Effector CD4-positive, alpha-beta T cell (primary cell): ENCODE measurements around the gene SHROOM2.

ENCODE experiments used
- DNase-seq: peaks from one replicate; pipeline ENCODE4 v3.0.0-alpha.2; 2020

SHROOM2 gene

DNA sequence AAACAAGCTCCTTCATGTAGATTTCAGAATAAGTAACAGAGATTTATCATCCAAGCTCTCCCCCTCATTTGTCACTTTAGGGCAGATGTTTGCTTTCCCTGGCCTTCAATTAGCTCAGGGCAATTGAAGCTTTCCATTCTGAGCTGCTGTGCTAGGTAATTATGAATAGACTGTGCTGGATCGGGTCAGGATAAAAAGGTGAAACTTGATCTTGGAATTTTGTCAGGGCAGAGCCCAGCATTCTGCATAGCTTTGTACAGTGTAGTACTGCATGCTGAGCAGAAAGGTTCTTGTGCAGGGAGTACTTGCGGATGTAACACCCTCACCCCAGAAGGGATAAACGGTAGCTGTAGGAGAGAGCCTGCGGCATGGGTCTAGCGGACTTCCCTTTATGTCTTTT, 116.9 kb downstream of the SHROOM2 start:
- DNase-seq = no peak

DNA sequence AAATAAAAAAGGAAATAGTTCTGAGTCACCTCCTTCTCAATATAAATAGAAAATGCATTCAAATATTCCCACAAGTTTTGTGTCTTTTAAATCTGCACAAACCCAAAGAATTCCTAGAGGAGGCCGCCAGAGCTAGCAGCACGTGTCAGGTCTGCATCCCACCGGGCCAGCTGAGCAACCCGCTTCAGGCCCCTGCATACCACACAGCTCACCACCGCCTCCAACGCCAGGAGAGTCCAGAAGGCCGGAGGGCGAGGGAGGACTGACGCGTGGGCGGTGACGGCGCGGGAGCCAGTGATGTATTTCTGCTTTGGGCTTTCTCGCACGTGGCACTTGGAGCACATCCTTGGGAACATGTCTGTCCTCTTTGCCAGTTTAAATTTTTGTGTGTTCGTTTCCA, 119.1 kb downstream of the SHROOM2 start:
- no peak for DNase-seq

DNA sequence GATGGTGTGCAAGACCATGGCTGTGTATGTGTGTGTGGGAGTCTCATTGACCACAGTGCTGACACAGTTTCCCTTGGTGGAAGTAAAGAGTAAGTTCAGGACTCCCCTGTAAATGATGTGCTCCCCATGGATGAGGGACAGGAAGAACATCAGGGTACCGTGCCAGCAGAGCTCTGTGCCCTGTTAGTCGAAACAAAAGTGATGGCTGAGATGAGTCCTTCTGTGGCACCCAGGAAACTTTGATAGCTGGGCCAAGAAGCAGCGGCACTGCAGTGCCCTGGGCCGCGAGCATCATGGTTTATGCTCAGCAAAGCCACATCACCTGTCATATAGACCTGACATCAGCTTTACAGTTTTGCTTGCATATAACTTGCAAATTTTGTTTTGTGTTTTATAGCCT, 119.5 kb downstream of the SHROOM2 start:
- no peak for DNase-seq

DNA sequence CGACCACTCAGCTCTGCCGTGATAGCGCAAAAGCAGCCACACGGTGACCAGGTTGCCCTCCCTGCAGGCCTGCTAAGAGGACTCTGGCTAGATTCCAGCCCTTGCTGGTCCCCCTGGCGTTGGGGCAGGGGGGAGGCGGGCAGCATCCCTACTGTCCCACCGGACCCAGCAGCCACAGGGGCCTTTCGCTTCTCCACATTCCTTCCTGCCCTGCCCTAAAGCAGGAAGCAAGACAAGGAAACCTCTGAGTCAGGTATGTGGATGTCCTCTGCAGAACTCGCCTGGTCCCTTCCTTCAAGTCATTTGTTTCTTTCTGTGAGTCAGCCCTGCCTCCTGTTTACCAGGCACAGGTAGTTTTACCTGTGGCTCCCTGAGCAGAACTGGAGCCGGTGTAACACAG, 120.7 kb downstream of the SHROOM2 start:
- DNase-seq = no peak

DNA sequence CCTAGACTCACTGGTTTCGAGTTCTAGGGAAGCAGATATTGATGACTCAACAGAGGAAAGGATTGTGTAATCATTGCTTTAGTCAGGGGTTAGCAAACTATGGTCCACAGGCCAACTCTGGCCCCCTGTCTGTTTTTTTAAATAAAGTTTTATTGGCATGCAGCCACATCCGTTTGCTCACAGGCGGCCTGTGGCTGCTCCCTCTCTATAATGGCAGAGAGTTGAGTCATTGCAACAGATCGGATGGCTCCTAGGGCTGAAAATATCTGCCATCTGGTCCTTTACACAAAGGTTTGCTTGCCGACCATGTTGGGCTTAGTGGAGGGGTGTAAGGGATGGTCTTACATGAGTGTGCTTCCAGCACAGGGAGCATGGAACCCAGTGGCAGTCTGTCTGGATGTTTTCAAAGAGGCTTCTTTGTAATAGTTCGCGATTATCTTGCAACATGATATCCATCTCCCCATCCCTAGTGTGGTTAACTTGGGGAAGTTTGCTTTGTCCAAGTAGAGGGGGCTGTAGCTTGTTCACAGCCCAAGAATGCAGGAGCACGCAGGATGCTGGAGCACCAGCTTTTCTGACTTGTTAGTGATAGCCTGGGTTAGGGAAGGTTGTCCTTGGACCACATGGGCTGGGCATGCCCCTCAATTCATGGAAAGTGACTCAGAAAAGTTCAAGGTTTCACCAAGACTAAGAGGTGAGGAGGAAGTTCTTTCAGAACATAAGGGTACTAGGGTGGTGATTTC, 121.6 kb downstream of the SHROOM2 start:
- no peak for DNase-seq

DNA sequence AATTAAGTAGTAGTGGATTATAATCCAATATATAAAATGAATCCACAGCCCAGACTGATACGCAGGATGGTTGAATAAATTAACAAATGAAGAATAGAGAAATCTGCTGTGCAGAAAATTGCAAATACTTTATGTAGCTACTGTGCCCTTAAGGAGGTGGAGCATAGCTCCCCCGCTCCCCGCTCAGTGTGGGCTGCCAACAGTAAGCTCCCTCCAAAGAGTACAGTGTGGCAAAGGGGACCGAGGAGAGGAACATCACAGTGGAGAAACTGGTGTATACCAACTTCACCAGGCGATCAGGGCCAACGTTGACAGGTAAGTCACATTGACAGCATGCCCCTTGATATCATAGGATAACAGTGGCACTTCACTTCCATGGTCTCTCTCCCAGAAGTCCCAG, 123.0 kb downstream of the SHROOM2 start:
- DNase-seq = no peak

DNA sequence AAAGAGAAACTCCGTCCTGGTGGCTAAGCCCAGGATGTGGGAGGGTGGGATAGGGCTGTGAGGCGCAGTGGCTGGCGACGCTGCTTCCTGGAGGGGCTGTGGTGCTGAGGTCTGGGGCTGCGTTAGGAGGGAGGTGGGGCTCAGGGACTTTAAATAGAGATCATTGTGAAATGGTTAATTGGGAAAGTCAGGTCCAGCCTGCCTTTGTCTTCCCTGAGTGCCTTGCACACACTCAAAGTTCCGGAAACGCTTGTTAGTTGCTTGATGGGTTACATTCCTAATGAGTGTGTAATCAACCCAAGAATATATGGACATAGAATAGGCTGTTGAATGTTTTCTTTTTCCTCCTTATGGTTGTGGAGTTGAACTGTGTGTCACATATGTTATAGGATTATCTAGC, 125.3 kb downstream of the SHROOM2 start:
- DNase-seq = no peak

DNA sequence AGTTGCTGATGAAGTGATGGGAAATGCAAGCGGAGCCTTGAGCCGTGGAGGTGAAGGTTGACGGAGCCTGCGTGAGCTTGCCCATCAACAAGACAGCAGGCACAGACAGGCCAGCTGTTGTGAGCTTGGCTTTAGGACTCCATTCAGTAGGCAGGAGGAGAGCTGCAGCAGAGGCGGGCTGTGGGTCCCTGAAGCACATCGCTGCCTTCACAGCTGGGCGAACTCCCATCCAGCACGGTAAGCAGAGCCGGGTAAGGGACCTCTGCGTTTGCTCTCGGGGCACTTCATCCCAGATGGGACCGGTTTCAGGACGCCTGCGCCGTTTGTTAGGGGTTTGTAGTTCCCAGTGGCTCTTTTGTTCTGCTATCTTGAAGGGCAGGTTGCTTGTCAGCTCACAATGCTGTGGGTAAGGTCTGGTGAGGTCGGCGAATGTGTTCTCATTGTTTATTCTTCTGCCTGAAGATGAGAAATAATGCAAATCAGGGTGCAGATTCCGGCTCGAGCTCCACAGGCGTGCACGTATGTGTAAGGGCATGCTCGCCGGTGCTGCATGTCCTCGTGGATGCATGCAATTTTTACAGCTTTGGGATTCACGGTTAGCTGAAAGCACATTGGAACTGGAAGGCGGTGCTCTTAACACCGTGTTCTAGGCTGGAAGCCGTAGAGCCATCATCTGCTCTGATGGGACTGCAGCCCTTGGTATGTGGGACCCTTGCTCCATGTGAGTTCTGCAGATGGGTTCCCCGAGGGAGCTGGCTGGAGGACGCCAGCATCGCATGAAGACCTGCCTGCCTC, 126.3 kb downstream of the SHROOM2 start:
- no peak for DNase-seq

DNA sequence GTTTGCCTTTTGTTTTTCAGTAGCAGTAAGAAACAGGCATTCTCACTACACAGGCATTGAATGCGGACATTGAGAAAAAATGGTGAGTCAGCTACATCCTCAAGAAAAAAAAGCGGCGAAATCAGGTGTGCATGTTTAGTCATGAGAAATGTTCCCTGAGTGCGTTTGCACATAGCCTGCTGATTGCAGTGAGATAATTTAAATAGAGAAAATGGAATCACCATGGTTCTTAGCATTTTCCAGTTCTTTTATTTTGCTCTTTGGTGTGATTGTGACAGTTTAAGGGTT, 126.9 kb downstream of the SHROOM2 start:
- no peak for DNase-seq

DNA sequence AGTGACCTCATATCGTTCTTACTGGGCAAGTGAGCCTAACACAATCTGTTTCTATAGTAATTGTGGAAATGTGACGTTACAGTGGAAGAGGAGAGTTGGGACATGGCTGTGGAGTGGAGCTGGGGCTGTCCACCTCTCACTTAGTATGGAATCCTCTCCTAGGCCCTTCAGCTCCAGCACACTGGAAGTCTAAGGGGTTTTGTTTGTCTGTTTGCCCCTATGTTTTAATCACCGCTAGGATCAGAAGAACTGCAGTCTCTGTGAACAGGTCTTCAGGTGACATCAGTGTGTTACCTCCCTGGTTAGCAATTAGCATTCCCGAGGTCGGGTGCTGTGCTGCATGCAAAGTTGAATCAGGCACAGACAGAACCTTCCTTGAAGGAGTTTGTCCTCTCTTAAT, 131.6 kb downstream of the SHROOM2 start:
- no peak for DNase-seq

DNA sequence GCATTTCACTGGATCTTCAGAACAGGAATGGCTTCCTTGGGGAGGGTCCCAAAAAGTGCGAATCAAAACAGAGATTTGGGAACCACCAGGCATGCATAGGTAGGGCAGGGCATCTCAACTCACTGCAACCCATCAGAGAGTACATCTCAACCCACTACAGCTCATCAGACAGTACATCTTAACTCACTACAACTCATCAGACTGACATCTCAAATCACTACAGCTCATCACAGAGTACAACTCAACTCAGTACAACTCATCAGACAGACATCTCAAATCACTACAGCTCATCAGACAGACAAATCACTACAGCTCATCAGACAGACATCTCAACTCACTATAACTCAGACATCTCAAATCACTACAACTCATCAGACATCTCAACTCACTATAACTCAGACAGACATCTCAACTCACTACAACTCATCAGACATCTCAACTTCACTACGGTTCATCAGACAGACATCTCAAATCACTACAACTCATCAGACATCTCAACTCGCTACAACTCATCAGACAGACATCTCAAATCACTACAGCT, 133.5 kb downstream of the SHROOM2 start:
- DNase-seq = no peak

DNA sequence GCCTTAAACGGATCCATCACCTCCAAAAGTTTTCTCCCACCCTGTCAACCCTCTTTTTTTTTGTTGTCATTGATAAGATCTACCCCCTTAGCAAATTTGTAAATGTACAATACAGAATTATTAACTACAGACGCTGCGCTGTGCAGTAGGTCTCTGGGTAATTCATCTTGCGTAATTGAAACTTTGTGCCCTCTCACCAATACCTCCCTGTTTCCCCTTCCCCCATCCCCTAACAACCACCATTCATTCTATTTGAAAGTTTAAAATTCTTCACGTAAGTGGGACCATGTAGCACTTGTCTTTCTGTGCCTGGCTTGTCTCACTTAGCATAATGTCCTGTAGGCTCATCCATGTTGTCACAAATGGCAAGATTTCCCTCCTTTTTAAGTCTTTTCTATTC, 135.2 kb downstream of the SHROOM2 start:
- no peak for DNase-seq

DNA sequence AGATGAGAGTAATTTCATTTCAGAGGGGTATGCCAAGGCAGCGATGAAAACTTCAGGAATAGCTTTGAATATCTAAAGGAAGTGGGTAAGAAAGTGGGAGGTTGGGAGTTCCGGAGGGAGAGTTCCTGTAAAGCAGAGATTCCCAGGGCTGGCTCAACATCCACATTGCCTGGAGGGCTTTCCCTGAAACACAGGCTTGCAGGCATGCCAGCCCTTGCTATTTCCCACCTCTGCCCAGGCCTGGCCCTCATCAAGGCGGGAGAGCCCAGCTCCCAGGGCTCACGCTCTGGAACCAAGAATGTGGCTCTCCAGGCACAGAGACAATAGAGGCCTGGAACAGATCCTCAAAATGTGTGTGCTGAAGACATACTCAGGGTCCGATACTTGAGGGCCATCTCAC, 137.1 kb downstream of the SHROOM2 start:
- no peak for DNase-seq

DNA sequence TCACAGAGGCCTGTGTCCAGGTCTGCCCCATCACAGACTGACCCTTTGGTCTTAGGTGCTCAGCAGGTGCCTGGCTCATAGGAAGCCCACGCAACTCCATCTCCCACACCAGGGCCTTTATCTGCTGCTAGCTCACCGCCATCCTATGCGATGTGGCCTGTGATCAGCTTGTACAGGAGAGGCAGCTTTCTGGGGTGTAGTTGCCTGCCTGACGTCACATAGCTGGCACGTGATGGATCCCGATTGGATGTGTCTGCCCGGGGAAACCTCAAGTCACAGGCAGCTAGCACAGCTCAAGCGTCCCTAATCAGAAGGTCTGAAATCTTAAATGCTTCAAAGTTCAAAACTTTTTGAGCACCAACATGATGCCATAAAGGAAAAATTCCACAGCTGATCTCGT, 139.8 kb downstream of the SHROOM2 start:
- no peak for DNase-seq

DNA sequence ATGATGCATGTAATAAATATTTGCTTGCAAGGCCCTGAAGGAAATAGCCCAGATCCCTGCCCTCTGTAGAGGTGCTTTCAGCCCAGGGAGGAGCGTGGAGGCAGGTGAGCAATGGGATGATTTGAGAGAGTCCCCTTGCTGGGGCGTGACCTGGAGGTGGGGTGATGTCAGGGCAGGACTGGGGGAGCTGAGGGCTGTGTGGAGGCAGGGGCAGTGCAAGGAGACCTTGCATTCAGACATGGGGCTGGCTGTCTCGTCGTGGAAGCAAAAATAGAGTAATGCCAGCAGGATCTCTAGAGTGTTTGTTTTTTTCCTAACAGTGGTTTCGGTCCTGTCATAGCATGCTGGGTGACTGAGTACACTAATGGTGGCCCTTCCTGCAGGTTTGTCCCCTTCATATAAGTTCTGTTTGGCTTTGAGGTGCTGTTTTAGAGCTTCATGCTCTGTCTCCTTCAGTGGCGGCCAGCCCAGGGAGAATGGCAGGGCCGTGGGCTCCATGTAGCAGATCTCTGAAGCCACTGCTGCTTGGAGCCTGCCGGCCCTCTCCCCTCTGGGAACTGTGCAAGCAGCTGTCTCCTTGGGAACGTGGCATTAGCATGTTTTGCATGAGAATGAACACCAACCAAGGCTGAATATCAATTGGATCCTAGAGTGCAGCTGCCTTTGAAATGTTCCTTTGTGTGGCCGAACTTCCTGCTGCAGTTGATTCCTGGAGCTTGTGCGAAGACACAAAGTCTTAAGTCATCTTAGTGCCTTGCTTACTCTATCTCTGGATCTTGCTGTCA, 141.7 kb downstream of the SHROOM2 start:
- DNase-seq = no peak

DNA sequence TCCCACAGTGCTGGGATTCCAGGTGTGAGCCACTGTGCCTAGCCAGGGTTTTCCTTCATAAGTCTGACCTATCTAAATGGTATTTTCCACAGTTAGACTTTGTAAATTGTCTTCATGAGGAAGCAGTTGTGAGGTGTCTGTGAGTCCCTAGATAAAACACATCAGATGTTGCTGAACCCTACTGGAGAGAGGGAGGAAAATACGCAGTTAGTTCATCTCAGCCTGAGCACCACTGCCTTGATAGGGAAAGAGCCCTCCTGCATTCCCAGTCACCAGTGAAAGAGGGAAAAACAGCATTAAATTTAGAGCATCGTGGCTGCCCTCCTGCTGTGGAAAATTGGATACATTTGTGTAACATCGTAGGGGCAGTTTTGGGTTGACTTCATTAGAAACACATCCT, 149.2 kb downstream of the SHROOM2 start:
- DNase-seq = no peak

DNA sequence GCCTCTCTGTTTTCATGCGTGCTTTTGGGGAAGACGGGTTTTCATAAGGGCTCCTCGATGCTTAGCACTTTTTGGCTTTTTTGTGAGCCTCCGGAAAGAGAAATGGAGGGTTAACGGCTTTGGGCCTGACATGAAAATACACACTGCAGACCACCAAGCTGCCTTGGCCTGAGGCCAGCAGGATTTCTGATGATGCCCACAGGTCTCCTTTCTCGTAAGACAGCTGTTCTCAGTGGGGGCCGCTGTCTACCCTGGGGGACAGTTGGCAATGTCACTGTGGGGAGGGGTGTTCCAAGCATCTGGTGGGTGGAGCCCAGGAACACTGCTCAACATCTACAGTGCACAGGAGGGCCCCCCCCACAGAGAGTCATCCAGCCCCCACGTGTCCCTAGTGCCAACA, 151.5 kb downstream of the SHROOM2 start:
- DNase-seq = no peak

DNA sequence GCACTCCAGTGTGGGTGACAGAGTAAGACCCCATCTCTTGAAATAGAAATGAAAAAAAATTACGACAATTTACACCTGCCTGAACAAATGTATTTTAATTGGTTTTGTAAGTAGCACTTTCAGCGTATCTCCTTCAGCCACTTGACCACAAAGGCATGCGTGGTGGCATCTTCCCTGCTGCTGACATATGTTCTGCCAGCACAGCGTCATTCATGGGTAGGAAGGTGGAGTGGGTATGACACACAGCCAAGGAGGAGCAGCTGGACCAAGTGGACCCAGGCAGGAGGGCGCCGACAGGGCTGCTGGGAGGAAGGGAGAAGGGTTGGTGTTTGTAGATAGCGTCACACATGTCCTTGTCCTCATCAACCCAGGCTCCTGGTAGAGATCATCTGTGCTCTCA, 152.3 kb downstream of the SHROOM2 start:
- DNase-seq = no peak

DNA sequence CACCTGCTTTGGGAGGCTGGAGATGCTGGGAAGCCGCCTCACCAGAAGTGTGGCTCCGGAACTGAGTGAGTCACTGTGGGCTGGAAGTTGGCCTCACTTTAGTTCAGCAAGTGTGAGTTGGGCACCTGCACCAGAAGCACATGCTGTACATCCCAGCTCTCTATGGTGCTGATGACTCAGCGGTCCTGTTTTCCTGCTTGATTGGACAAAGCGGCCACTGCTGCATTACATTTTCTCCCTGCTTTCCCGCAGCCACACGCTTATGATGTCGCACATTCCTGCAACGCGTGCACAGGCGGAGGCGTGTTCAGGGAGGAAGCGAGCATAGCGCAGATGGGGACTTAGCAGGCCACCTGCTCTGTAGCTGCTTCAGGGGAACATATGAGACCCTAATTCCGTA, 154.2 kb downstream of the SHROOM2 start:
- DNase-seq = no peak

DNA sequence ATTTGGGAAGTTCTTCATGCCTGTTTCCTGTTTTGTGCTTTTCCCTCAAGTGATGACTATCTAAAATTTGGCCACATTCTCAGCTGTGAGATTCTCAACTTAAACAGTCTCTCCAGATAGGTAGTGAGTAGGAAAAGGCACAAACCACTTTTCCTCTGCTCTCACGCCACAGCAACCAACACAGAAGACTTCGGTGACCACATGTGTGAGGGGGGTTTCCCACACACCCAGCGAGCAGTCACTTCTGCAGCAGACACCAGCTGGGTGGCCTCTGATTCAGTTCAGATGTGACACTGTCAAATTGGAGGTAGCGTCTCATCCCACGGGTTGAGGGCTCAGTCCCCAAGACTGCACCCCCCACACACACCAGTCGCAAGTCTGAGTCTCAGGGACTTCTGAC, 155.9 kb downstream of the SHROOM2 start:
- DNase-seq = no peak

DNA sequence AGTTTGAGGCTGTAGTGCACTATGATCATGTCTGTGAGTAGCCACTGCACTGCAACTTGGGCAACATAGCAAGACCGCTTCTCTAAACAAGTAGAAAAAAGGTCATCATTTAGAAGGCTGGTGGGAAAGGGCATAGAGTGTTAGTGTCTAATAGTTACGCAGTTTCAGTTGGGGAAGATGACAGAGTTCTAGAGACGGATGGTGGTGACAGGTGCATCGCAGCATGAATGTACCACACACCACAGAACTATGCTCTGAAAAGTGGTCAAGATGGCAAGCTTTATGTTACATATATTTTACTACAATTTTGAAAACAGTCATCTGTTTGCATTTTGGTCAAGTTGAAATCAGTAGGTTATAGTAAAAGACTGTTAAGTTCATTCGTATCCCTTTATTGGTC, 157.2 kb downstream of the SHROOM2 start:
- no peak for DNase-seq

DNA sequence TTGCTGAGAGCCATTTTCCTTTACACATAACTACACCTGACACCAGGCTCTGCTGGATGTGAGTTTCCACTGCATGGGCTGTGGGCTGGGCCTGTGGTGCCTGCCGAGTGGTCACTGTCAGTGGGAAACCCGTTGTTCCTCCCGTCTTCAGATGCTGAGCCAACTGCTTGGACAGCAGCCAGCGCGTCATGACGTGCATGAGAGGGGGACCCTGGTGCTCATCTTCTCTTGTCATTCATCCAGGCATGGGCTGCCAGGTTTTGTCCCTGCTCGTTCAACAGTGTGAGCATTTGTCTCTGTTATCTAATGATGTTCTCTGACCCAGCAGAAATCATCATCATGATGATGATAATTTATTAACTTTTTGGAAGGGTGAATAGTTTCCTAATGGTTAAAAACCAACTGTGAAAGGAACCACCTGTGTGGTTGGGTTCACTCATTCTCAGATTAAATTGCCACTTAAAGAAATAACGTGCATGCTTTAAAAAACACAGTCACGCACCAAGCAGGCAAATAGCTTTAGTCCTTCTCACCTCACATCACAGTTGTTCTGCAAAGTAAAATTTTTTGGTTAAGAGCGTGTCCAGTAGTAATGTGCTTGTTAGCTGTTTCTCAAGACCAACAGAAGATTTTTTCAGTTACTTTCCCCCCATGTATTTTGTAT, 161.0 kb downstream of the SHROOM2 start:
- DNase-seq = no peak

DNA sequence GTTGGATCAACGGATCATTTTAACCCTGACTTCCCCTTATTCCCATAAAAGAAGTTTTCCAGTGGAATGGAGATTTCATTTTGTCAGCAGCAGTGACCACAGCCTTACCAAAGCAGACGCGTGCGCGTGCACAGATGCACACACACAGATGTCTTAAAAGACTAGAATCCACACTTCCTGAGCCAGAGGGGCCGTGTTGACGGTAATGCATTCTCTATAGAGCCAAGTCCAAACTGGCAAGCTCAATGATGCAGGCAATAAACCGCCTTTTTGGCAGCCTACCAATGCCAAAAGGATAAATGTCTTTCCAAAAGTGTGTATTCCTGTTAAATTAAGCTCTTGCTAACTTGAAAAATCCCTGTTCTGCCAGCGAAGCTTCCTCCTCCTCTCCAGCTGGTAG, 162.2 kb downstream of the SHROOM2 start:
- no peak for DNase-seq
